HepG2 (cell line): Measurements from ENCODE around the gene SNED1. TPM values are rescaled to one million over a fixed set of nuclear protein-coding genes. Genes with fewer than 3 reads are reported as not detected.

Source experiments
- ATRX ChIP-seq: sonication (generic); formaldehyde crosslinking; IDR thresholded peaks from 2 replicates; pipeline ENCODE4 v1.4.0; 2020; ENCODE audit warnings: missing genetic modification reagents, borderline replicate concordance
- HMG20A ChIP-seq: IDR thresholded peaks from 2 replicates; pipeline ENCODE4 v1.6.1; 2016; ENCODE audit warnings: borderline replicate concordance
- NR1H2 ChIP-seq: sonication (generic); formaldehyde crosslinking; IDR thresholded peaks from 2 replicates; pipeline ENCODE4 v1.8.1; 2022; ENCODE audit warnings: low read depth, missing genetic modification reagents, borderline replicate concordance
- SALL2 ChIP-seq: sonication (generic); formaldehyde crosslinking; IDR thresholded peaks from 2 replicates; pipeline ENCODE4 v1.8.1; 2023; ENCODE audit warnings: mild to moderate bottlenecking, missing genetic modification reagents, inconsistent platforms
- SOX5 ChIP-seq: IDR thresholded peaks from 2 replicates; pipeline ENCODE4 v1.6.1; 2016; ENCODE audit warnings: borderline replicate concordance
- TCF7 ChIP-seq: sonication (generic); IDR thresholded peaks from 2 replicates; pipeline ENCODE4 v1.6.1; 2016; ENCODE audit warnings: antibody characterized with exemption, low read depth
- ZNF235 ChIP-seq: sonication (generic); formaldehyde crosslinking; IDR thresholded peaks from 2 replicates; pipeline ENCODE4 v1.8.1; 2023; ENCODE audit warnings: mild to moderate bottlenecking, missing genetic modification reagents, borderline replicate concordance
- ZNF282 ChIP-seq: fragments of 450-650 bp; IDR thresholded peaks from 2 replicates; pipeline ENCODE4 v1.6.1; 2018; ENCODE audit not compliant: partially characterized antibody
- ZNF333 ChIP-seq: sonication (generic); formaldehyde crosslinking; IDR thresholded peaks from 2 replicates; pipeline ENCODE4 v1.4.0; 2020; ENCODE audit warnings: mild to moderate bottlenecking, missing genetic modification reagents, borderline replicate concordance
- ZNF792 ChIP-seq: IDR thresholded peaks from 2 replicates; pipeline ENCODE4 v1.6.1; 2016
- polyA plus RNA-seq, 8 experiments: library from polyadenylated mRNA; depleted of rRNA in 3 of 8; stranded (reverse) in 7 of 8; unstranded in 1 of 8; fragments of >200 nt; fragmentation: Illumina TruSeq in 4 of 8; extraction: Trizol in 4 of 8; gene quantifications; 2 replicates each; pipeline versions ENCODE4 v1.2.1 to v1.2.3, GENCODE V29; 2011 to 2016; ENCODE audit warnings: low read depth in 4 of 8, missing spikeins in 1 of 8, mixed read lengths in 1 of 8; ENCODE audit not compliant: insufficient read depth in 1 of 8
- total RNA-seq, 5 experiments: library from RNA; depleted of rRNA; stranded (reverse); fragments of >200 nt; fragmentation: Illumina TruSeq; extraction: Trizol; gene quantifications; 2 replicates each; pipeline ENCODE4 v1.2.3, GENCODE V29; 2016; ENCODE audit warnings: low read depth in 1 of 5
- TF ChIP-seq, protein P1 (sequence below): sonication (generic); formaldehyde crosslinking; IDR thresholded peaks from 2 replicates; pipeline ENCODE4 v1.4.0; 2020; ENCODE audit warnings: missing genetic modification reagents
- TF ChIP-seq, protein P2 (sequence below): sonication (generic); formaldehyde crosslinking; IDR thresholded peaks from 2 replicates; pipeline ENCODE4 v1.4.0; 2020; ENCODE audit warnings: missing genetic modification reagents
- TF ChIP-seq, protein P3 (sequence below): sonication (generic); formaldehyde crosslinking; IDR thresholded peaks from 2 replicates; pipeline ENCODE4 v1.4.0; 2020; ENCODE audit warnings: missing genetic modification reagents
- TF ChIP-seq, protein P4 (sequence below): sonication (generic); IDR thresholded peaks from 2 replicates; pipeline ENCODE4 v1.6.1; 2016; ENCODE audit warnings: low read depth, borderline replicate concordance
- TF ChIP-seq, protein P5 (sequence below): sonication (generic); formaldehyde crosslinking; IDR thresholded peaks from 2 replicates; pipeline ENCODE4 v1.4.0; 2020; ENCODE audit warnings: missing genetic modification reagents, low read depth, mild to moderate bottlenecking, borderline replicate concordance

The SNED1 gene
- total and polyA plus RNA-seq, 2 of the 13 experiments (the other 11 are each of a cell fraction or from before 2014, with no cell fraction given): 0.15 to 0.65 TPM

DNA sequence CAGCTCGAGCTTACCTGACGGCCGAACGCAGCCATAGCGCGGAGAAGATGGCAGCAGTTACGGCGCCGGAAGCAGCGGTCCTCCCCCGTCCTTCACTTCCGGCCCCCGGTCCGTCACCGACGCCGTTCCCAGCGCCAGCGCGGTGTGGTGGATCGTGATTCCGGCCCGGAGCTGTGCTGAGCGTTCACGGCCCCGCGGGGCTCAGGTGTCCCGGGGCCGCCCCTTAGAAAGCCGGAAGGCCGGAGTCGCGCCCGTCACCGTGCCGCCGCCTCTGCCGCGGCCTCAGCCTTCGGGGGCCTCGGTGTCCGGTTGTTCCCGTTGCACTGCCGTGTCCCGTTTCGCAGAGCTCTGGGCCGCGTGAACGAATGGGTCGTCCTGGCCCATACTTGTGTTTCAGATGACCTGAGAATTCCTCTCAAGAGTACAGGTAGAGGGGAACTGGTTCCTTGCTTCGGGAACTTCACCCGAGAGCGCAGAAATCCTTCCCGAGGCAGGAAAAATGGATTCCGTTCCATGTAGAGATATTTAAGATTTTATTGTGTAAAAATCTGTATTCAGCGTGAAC, 103.9 kb downstream of the SNED1 start, which contains the start of gene MTERF4 (continued):
- TF ChIP-seq NR1H2 (CRISPR knock-in tag) (peak; percentile 48; the same call in 1 of the 2 replicates), TCF7 (no peak), ATRX (CRISPR knock-in tag) (no peak), ZNF282 (no peak), HMG20A (peak; percentile 59; the same call in 1 of the 2 replicates), ZNF792 (CRISPR knock-in tag) (peak; percentile 98), ZNF333 (CRISPR knock-in tag) (peak; percentile 77), SOX5 (CRISPR knock-in tag) (peak; percentile 79; the same call in 1 of the 2 replicates), SALL2 (CRISPR knock-in tag) (peak; percentile 99), ZNF235 (peak; percentile 97; the same call in 1 of the 2 replicates)
- TF ChIP-seq, protein P1, sequence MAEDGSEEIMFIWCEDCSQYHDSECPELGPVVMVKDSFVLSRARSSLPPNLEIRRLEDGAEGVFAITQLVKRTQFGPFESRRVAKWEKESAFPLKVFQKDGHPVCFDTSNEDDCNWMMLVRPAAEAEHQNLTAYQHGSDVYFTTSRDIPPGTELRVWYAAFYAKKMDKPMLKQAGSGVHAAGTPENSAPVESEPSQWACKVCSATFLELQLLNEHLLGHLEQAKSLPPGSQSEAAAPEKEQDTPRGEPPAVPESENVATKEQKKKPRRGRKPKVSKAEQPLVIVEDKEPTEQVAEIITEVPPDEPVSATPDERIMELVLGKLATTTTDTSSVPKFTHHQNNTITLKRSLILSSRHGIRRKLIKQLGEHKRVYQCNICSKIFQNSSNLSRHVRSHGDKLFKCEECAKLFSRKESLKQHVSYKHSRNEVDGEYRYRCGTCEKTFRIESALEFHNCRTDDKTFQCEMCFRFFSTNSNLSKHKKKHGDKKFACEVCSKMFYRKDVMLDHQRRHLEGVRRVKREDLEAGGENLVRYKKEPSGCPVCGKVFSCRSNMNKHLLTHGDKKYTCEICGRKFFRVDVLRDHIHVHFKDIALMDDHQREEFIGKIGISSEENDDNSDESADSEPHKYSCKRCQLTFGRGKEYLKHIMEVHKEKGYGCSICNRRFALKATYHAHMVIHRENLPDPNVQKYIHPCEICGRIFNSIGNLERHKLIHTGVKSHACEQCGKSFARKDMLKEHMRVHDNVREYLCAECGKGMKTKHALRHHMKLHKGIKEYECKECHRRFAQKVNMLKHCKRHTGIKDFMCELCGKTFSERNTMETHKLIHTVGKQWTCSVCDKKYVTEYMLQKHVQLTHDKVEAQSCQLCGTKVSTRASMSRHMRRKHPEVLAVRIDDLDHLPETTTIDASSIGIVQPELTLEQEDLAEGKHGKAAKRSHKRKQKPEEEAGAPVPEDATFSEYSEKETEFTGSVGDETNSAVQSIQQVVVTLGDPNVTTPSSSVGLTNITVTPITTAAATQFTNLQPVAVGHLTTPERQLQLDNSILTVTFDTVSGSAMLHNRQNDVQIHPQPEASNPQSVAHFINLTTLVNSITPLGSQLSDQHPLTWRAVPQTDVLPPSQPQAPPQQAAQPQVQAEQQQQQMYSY (CRISPR knock-in tag): peak; percentile 86
- TF ChIP-seq, protein P2, sequence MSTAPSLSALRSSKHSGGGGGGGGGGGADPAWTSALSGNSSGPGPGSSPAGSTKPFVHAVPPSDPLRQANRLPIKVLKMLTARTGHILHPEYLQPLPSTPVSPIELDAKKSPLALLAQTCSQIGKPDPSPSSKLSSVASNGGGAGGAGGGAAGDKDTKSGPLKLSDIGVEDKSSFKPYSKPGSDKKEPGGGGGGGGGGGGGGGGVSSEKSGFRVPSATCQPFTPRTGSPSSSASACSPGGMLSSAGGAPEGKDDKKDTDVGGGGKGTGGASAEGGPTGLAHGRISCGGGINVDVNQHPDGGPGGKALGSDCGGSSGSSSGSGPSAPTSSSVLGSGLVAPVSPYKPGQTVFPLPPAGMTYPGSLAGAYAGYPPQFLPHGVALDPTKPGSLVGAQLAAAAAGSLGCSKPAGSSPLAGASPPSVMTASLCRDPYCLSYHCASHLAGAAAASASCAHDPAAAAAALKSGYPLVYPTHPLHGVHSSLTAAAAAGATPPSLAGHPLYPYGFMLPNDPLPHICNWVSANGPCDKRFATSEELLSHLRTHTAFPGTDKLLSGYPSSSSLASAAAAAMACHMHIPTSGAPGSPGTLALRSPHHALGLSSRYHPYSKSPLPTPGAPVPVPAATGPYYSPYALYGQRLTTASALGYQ: peak; percentile 91
- TF ChIP-seq, protein P3, sequence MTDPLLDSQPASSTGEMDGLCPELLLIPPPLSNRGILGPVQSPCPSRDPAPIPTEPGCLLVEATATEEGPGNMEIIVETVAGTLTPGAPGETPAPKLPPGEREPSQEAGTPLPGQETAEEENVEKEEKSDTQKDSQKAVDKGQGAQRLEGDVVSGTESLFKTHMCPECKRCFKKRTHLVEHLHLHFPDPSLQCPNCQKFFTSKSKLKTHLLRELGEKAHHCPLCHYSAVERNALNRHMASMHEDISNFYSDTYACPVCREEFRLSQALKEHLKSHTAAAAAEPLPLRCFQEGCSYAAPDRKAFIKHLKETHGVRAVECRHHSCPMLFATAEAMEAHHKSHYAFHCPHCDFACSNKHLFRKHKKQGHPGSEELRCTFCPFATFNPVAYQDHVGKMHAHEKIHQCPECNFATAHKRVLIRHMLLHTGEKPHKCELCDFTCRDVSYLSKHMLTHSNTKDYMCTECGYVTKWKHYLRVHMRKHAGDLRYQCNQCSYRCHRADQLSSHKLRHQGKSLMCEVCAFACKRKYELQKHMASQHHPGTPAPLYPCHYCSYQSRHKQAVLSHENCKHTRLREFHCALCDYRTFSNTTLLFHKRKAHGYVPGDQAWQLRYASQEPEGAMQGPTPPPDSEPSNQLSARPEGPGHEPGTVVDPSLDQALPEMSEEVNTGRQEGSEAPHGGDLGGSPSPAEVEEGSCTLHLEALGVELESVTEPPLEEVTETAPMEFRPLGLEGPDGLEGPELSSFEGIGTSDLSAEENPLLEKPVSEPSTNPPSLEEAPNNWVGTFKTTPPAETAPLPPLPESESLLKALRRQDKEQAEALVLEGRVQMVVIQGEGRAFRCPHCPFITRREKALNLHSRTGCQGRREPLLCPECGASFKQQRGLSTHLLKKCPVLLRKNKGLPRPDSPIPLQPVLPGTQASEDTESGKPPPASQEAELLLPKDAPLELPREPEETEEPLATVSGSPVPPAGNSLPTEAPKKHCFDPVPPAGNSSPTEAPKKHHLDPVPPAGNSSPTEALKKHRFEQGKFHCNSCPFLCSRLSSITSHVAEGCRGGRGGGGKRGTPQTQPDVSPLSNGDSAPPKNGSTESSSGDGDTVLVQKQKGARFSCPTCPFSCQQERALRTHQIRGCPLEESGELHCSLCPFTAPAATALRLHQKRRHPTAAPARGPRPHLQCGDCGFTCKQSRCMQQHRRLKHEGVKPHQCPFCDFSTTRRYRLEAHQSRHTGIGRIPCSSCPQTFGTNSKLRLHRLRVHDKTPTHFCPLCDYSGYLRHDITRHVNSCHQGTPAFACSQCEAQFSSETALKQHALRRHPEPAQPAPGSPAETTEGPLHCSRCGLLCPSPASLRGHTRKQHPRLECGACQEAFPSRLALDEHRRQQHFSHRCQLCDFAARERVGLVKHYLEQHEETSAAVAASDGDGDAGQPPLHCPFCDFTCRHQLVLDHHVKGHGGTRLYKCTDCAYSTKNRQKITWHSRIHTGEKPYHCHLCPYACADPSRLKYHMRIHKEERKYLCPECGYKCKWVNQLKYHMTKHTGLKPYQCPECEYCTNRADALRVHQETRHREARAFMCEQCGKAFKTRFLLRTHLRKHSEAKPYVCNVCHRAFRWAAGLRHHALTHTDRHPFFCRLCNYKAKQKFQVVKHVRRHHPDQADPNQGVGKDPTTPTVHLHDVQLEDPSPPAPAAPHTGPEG: peak; percentile 97
- TF ChIP-seq, protein P4, sequence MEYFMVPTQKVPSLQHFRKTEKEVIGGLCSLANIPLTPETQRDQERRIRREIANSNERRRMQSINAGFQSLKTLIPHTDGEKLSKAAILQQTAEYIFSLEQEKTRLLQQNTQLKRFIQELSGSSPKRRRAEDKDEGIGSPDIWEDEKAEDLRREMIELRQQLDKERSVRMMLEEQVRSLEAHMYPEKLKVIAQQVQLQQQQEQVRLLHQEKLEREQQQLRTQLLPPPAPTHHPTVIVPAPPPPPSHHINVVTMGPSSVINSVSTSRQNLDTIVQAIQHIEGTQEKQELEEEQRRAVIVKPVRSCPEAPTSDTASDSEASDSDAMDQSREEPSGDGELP: peak; percentile 85; the same call in 1 of the 2 replicates
- TF ChIP-seq, protein P5, sequence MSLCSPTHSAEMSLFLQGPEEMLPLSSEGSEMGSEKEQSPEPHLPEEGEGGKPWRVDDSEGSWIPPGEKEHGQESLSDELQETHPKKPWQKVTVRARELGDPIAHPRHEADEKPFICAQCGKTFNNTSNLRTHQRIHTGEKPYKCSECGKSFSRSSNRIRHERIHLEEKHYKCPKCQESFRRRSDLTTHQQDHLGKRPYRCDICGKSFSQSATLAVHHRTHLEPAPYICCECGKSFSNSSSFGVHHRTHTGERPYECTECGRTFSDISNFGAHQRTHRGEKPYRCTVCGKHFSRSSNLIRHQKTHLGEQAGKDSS: peak; percentile 98
